HepG2 (cell line): ENCODE measurements around the gene PTGR2. TPM values are rescaled to one million over a fixed set of nuclear protein-coding genes. Genes with fewer than 3 reads are reported as not detected.
A peak's percentile ranks its signal among the peaks of the same experiment; 100 is the strongest.

Source experiments
- FIP1L1 ChIP-seq: fragments of 200-400 bp; formaldehyde crosslinking; IDR thresholded peaks from 2 replicates; pipeline ENCODE4 v1.6.1; 2018; ENCODE audit warnings: low read depth, mild to moderate bottlenecking, low read length, moderate library complexity, borderline replicate concordance; ENCODE audit not compliant: insufficient read depth
- GTF3A ChIP-seq: sonication (generic); formaldehyde crosslinking; conservative IDR thresholded peaks from 2 replicates; pipeline ENCODE4 v1.4.0; 2020; ENCODE audit warnings: mild to moderate bottlenecking, missing genetic modification reagents
- KAT8 ChIP-seq: IDR thresholded peaks from 2 replicates; pipeline ENCODE4 v1.6.1; 2016; ENCODE audit warnings: missing genetic modification reagents, missing compliant biosample characterization
- KDM4B ChIP-seq: sonication (generic); formaldehyde crosslinking; IDR thresholded peaks from 2 replicates; pipeline ENCODE4 v1.4.0; 2020; ENCODE audit warnings: missing genetic modification reagents
- PHF8 ChIP-seq: sonication (generic); formaldehyde crosslinking; IDR thresholded peaks from 2 replicates; pipeline ENCODE4 v1.5.0; 2020; ENCODE audit warnings: missing genetic modification reagents
- POLR2AphosphoS5 ChIP-seq: IDR thresholded peaks from 2 replicates; pipeline ENCODE4 v1.6.1; 2012; ENCODE audit warnings: low read depth, low read length
- RBM39 ChIP-seq: fragments of 200-400 bp; formaldehyde crosslinking; IDR thresholded peaks from one replicate; pipeline ENCODE4 v1.6.1; 2018; ENCODE audit warnings: antibody characterized with exemption, mild to moderate bottlenecking, low read depth, low read length; ENCODE audit not compliant: poor library complexity, severe bottlenecking
- RNF2 ChIP-seq: fragments of 450-650 bp; conservative IDR thresholded peaks from 2 replicates; pipeline ENCODE4 v1.6.1; 2016; ENCODE audit warnings: low read depth
- RORA ChIP-seq: sonication (generic); formaldehyde crosslinking; IDR thresholded peaks from 2 replicates; pipeline ENCODE4 v1.5.0; 2020; ENCODE audit warnings: mild to moderate bottlenecking, missing genetic modification reagents, moderate library complexity
- SAFB2 ChIP-seq: sonication (generic); formaldehyde crosslinking; IDR thresholded peaks from 2 replicates; pipeline ENCODE4 v1.5.1; 2020; ENCODE audit warnings: missing genetic modification reagents, low read depth, mild to moderate bottlenecking, borderline replicate concordance
- TOE1 ChIP-seq: sonication (generic); formaldehyde crosslinking; IDR thresholded peaks from 2 replicates; pipeline ENCODE4 v1.4.0; 2020; ENCODE audit warnings: mild to moderate bottlenecking, missing genetic modification reagents
- U2AF2 ChIP-seq: fragments of 200-400 bp; formaldehyde crosslinking; IDR thresholded peaks from 2 replicates; pipeline ENCODE4 v1.6.1; 2017; ENCODE audit warnings: low read depth, mild to moderate bottlenecking, low read length
- ZBTB26 ChIP-seq: IDR thresholded peaks from 2 replicates; pipeline ENCODE4 v1.6.1; 2016; ENCODE audit warnings: missing compliant biosample characterization, missing genetic modification reagents, borderline replicate concordance
- ZNF3 ChIP-seq: IDR thresholded peaks from 2 replicates; pipeline ENCODE4 v1.7.0; 2017; ENCODE audit warnings: inconsistent platforms
- ZNF709 ChIP-seq: sonication (generic); formaldehyde crosslinking; IDR thresholded peaks from 2 replicates; pipeline ENCODE4 v1.5.0; 2020; ENCODE audit warnings: mild to moderate bottlenecking, missing genetic modification reagents
- ZNF772 ChIP-seq: sonication (generic); formaldehyde crosslinking; IDR thresholded peaks from 2 replicates; pipeline ENCODE4 v1.5.0; 2020; ENCODE audit warnings: mild to moderate bottlenecking, missing genetic modification reagents
- polyA plus RNA-seq, 8 experiments: library from polyadenylated mRNA; depleted of rRNA in 3 of 8; stranded (reverse) in 7 of 8; unstranded in 1 of 8; fragments of >200 nt; fragmentation: Illumina TruSeq in 4 of 8; extraction: Trizol in 4 of 8; gene quantifications; 2 replicates each; pipeline versions ENCODE4 v1.2.1 to v1.2.3, GENCODE V29; 2011 to 2016; ENCODE audit warnings: low read depth in 4 of 8, missing spikeins in 1 of 8, mixed read lengths in 1 of 8; ENCODE audit not compliant: insufficient read depth in 1 of 8
- total RNA-seq, 5 experiments: library from RNA; depleted of rRNA; stranded (reverse); fragments of >200 nt; fragmentation: Illumina TruSeq; extraction: Trizol; gene quantifications; 2 replicates each; pipeline ENCODE4 v1.2.3, GENCODE V29; 2016; ENCODE audit warnings: low read depth in 1 of 5
- TF ChIP-seq, protein P1 (sequence below): sonication (generic); formaldehyde crosslinking; IDR thresholded peaks from 2 replicates; pipeline ENCODE4 v1.5.1; 2020; ENCODE audit warnings: mild to moderate bottlenecking, missing genetic modification reagents, borderline replicate concordance
- TF ChIP-seq, protein P2 (sequence below): sonication (generic); formaldehyde crosslinking; IDR thresholded peaks from 2 replicates; pipeline ENCODE4; 2020; ENCODE audit warnings: missing genetic modification reagents, mild to moderate bottlenecking, borderline replicate concordance
- TF ChIP-seq, protein P3 (sequence below), 2 experiments: sonication (generic) in 1 of 2; formaldehyde crosslinking in 1 of 2; IDR thresholded peaks; 2 replicates each; pipeline versions ENCODE4 v1.4.0 to v1.6.1; 2016 to 2020; ENCODE audit warnings: borderline replicate concordance in 1 of 2, low read depth in 1 of 2, mild to moderate bottlenecking in 1 of 2, missing genetic modification reagents in 1 of 2

The PTGR2 gene
- total and polyA plus RNA-seq, 2 of the 13 experiments (the other 11 are each of a cell fraction or from before 2014, with no cell fraction given) = 3.0 to 4.3 TPM

- TF ChIP-seq ZBTB26 (CRISPR knock-in tag) (no peak), TOE1 (CRISPR knock-in tag) (no peak), KDM4B (CRISPR knock-in tag) (no peak), U2AF2 (no peak), RNF2 (no peak), GTF3A (CRISPR knock-in tag) (no peak), ZNF772 (CRISPR knock-in tag) (no peak), RORA (CRISPR knock-in tag) (no peak), PHF8 (peak; percentile 33; the same call in 1 of the 2 replicates), ZNF709 (CRISPR knock-in tag) (no peak), POLR2AphosphoS5 (no peak), ZNF3 (CRISPR knock-in tag) (no peak), RBM39 (no peak), FIP1L1 (no peak), SAFB2 (CRISPR knock-in tag) (no peak), KAT8 (CRISPR knock-in tag) (peak; percentile 22; the same call in 1 of the 2 replicates)
- TF ChIP-seq, protein P1, sequence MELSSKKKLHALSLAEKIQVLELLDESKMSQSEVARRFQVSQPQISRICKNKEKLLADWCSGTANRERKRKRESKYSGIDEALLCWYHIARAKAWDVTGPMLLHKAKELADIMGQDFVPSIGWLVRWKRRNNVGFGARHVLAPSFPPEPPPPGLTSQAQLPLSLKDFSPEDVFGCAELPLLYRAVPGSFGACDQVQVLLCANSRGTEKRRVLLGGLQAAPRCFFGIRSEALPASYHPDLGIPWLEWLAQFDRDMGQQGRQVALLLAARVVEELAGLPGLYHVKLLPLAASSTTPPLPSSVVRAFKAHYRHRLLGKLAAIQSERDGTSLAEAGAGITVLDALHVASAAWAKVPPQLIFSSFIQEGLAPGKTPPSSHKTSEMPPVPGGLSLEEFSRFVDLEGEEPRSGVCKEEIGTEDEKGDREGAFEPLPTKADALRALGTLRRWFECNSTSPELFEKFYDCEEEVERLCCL (CRISPR knock-in tag) = no peak
- TF ChIP-seq, protein P2, sequence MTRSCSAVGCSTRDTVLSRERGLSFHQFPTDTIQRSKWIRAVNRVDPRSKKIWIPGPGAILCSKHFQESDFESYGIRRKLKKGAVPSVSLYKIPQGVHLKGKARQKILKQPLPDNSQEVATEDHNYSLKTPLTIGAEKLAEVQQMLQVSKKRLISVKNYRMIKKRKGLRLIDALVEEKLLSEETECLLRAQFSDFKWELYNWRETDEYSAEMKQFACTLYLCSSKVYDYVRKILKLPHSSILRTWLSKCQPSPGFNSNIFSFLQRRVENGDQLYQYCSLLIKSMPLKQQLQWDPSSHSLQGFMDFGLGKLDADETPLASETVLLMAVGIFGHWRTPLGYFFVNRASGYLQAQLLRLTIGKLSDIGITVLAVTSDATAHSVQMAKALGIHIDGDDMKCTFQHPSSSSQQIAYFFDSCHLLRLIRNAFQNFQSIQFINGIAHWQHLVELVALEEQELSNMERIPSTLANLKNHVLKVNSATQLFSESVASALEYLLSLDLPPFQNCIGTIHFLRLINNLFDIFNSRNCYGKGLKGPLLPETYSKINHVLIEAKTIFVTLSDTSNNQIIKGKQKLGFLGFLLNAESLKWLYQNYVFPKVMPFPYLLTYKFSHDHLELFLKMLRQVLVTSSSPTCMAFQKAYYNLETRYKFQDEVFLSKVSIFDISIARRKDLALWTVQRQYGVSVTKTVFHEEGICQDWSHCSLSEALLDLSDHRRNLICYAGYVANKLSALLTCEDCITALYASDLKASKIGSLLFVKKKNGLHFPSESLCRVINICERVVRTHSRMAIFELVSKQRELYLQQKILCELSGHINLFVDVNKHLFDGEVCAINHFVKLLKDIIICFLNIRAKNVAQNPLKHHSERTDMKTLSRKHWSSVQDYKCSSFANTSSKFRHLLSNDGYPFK (CRISPR knock-in tag) = peak; percentile 74; the same call in 1 of the 2 replicates
- TF ChIP-seq, protein P3, sequence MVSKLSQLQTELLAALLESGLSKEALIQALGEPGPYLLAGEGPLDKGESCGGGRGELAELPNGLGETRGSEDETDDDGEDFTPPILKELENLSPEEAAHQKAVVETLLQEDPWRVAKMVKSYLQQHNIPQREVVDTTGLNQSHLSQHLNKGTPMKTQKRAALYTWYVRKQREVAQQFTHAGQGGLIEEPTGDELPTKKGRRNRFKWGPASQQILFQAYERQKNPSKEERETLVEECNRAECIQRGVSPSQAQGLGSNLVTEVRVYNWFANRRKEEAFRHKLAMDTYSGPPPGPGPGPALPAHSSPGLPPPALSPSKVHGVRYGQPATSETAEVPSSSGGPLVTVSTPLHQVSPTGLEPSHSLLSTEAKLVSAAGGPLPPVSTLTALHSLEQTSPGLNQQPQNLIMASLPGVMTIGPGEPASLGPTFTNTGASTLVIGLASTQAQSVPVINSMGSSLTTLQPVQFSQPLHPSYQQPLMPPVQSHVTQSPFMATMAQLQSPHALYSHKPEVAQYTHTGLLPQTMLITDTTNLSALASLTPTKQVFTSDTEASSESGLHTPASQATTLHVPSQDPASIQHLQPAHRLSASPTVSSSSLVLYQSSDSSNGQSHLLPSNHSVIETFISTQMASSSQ (IDR thresholded peaks at IDR 0.05; ENCODE audit: low read depth) = no peak
- TF ChIP-seq, protein P3 (CRISPR knock-in tag; IDR thresholded peaks at IDR 0.05; ENCODE audit: borderline replicate concordance) = no peak
Measured at GRCh38 chr14:73802431-73803188, 49.0 kb upstream of the PTGR2 start (continued).
